Left ventricle myocardium superior (tissue), 1 donor: ENCODE data around the gene PHF19. TPM values are rescaled to one million over a fixed set of nuclear protein-coding genes. Genes with fewer than 3 reads are reported as not detected.

Source experiments
- ATAC-seq: fragments of 200-7000 bp; cut with Tn5 transposase; one replicate; pipeline ENCODE4 v1.9.1; 2020; ENCODE audit warnings: mild to moderate bottlenecking, moderate library complexity
- DNase-seq: peaks from one replicate; pipeline ENCODE4 v3.0.0-alpha.2; 2020
- intact Hi-C: fragments of 100-400 bp; cut with micrococcal nuclease; formaldehyde crosslinking; loops from one replicate; pipeline ENCODE4 v1.11.0; 2022
- long read RNA-seq: library from polyadenylated mRNA; unstranded; transcript quantifications from one replicate; pipeline ENCODE4 v2.0.0, GENCODE V29; 2021
- total RNA-seq: library from RNA; stranded (reverse); fragmentation: NEBNext Ultra II Directional; extraction: Animal tissue kit (Norgen Biotek cat#: 25700); gene quantifications from one replicate; pipeline ENCODE4 v1.2.1, GENCODE V29; 2021
- donor health status: DM: no; HTN: yes; CAD: no; lungs with severe emphysema.

The PHF19 gene
- total RNA-seq = 9.5 TPM
- long read RNA-seq, partial matches to known transcripts = 1 of 8 reads
- long read RNA-seq, other reads (novel, unspliced or antisense) = 5 of 8 reads

- peak; percentile 58 for DNase-seq
- ATAC-seq = peak; percentile 39
- intact Hi-C loops = no loop called here
These were observed at the start of gene PHF19 for GRCh38 chr9:120876842-120877240. Gene PHF19, minus strand, starts transcription at chr9:120877188. Its CDS starts 2,447 bp downstream, at chr9:120874741.

GRCh38 chr9:120926397-120926928, 49.5 kb upstream of the PHF19 start, which contains the start of gene TRAF1:
Gene TRAF1, minus strand, starts transcription at chr9:120926796. Its CDS starts 721 bp downstream, at chr9:120926075.
- no peak for DNase-seq
- ATAC-seq = no peak
- intact Hi-C loops = loop anchor here (5.0 kb wide), 1 partner anchor 84 kb away; the partner anchor contains the start of gene PSMD5

- ATAC-seq = no peak
- no peak for DNase-seq
These were observed 48.8 kb upstream of the PHF19 start for GRCh38 chr9:120925535-120926396.

GRCh38 chr9:120924698-120925534, 47.9 kb upstream of the PHF19 start:
- intact Hi-C loops = loop anchor here (5.0 kb wide), 1 partner anchor 83 kb away; the partner anchor contains the start of gene PSMD5
- no peak for DNase-seq
- ATAC-seq = no peak

More at GRCh38 chr9:120925535-120926396, 48.8 kb upstream of the PHF19 start:
- intact Hi-C loops = loop anchor here (5.0 kb wide), 1 partner anchor 83 kb away; the partner anchor contains the start of gene PSMD5

- no peak for DNase-seq
- intact Hi-C loops = no loop called here
- ATAC-seq = no peak
These were observed 46.8 kb upstream of the PHF19 start for GRCh38 chr9:120923620-120924328.

GRCh38 chr9:120922404-120923195, 45.6 kb upstream of the PHF19 start:
- DNase-seq (no peak), ATAC-seq (no peak)
- intact Hi-C loops = no loop called here

- ATAC-seq (peak; percentile 34), DNase-seq (no peak)
- intact Hi-C loops = no loop called here
These were observed 44.7 kb upstream of the PHF19 start for GRCh38 chr9:120921661-120922181.

GRCh38 chr9:120920806-120921178, 43.8 kb upstream of the PHF19 start:
- ATAC-seq (no peak), DNase-seq (no peak)
- intact Hi-C loops = no loop called here

GRCh38 chr9:120919843-120920805, 43.1 kb upstream of the PHF19 start:
- intact Hi-C loops = no loop called here
- ATAC-seq (peak; percentile 76), DNase-seq (no peak)

GRCh38 chr9:120918931-120919842, 42.2 kb upstream of the PHF19 start:
- DNase-seq (peak; percentile 47), ATAC-seq (peak; percentile 58)
- intact Hi-C loops = no loop called here

GRCh38 chr9:120917929-120918762, 41.2 kb upstream of the PHF19 start:
- no peak for ATAC-seq
- DNase-seq = no peak
- intact Hi-C loops = no loop called here

GRCh38 chr9:120916991-120917880, 40.2 kb upstream of the PHF19 start:
- DNase-seq (no peak), ATAC-seq (no peak)
- intact Hi-C loops = no loop called here

- peak; percentile 81 for DNase-seq
- intact Hi-C loops = no loop called here
- ATAC-seq = peak; percentile 52
These were observed 39.6 kb upstream of the PHF19 start for GRCh38 chr9:120916588-120916987.
